ENCODE measurements around the gene LTO1.
"Not testable (repeated sequence)": the region's sequence is repeated elsewhere in the genome, so short reads cannot be mapped to it uniquely, and the experiment has no call there.

LTO1 gene

DNA sequence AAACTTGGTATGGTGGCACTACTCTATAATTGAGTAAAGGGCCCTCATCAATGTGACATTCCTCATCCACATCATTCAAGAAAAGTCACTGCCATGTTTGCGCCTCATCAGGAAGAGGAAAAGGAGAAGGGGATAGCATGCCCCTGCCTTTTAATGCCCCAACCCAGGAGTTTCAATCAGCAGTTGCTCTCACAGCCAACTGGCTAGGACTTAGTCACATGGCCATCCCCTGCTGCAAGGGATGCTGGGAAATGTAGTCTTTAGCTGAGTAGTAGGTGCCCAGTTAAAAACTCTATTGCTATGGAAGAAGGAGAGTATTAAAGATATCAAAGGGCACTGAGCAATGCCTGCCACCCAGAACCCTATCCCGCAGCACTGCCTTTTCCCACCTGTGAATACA, 45.1 kb downstream of the LTO1 start:
- DNase-seq = no peak

DNA sequence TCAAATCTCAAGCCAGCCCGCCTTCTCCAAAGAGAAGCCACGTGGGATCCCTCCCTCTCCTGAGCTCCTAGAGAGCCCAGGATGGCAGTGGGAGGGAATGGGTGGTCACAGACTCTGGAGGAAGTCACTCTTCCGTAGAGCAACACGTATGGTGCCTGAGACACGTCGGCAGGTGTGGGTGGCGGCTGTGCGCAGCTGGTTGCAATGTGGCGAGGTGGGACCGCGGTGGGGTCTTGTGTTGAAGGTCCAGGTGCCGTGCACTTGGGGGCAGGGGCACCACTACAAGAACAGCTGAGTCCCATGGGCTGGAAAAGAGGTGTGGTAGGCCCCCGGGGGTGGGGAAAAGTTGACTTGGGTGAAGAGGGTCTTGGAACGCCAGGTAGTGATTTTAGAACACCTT, 47.6 kb downstream of the LTO1 start:
- DNase-seq = no peak

DNA sequence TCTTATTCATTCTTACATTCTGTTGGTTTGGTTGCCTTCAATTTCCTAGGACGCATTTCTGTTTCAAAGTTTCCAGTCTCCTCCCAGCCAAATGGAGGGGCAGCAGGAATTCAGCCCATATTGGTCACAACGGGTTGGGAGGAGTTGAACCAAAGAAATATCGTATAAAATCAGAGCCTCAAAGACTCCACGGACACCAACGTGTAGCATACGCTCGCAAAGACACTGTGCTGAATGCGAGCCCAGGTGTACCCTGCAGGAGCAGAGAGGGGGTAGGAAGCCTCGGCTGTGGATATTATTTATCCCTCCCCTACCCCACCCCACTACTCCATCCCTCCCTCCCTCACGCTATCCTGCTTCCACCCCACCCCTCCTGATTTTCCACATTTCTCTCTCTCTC, 49.7 kb downstream of the LTO1 start:
- no peak for DNase-seq

DNA sequence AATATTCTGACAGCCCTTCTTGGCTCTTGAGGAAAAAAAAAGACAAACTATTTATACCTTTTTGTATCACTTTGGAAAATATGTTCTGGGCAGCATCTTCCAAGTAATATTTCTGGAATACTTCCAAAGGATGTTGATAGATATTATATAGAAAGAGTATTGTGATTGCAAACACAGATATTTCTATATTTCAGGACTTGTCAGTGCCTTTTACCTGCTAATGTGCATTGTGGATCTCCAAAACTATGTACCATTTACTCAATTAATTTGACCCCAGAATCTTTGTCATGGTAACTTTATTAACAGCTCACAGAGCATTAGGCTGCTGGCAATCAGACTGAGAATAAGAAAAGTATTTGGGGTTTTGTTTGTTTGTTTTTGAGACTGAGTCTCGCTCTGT, 50.9 kb downstream of the LTO1 start:
- DNase-seq = no peak

DNA sequence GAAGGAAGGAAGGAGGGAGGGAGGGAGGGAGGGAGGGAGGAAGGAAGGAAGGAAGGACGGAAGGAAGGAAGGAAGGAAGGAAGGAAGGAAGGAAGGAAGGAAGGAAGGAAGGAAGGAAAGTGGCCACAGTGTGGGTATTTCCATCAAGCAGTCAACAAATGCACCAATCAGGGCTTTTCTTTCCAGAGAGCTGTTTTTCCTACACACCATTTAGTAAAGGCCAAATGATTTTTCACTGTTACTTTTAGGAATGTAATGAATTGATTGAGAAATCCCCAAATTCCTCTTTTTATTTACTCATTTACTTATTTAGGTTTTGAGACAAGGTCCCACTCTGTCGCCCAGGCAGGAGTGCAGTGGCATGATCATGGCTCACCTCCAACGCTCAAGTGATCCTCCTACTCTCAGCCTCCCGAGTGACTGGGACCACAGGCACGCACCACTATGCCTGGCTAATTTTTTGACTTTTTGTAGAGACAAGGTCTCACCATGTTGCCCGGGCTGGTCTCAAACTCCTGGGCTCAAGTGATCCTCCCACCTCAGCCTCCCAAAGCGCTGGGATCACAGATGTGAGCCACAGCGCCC, 53.0 kb downstream of the LTO1 start:
- DNase-seq = not testable (repeated sequence)

DNA sequence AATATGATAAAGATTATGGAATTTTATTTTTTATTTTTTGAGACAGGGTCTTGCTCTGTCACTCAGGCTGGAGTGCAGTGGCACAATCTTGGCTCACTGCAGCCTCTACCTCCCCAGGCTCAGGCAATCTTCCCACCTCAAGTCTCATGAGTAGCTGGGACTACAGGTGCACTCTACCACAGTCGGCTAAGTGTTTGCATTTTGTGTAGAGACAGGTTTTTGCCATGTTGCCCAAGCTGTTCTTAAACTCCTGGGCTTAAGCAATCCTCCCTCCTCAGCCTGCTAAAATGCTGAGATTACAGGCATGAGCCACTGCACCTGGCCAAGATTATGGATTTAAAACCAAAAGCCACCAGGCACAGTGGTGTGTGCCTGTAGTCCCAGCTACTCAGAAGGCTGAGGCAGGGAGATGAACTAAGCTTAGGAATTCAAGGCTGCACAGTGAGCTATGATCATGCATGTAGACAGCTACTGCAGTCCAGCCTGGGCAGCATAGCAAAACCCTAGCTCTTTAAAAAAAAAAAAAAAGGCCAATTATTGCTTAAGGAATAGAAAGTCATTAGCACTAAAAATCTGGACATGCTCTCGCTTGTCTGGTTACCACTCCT, 54.4 kb downstream of the LTO1 start:
- DNase-seq = no peak

DNA sequence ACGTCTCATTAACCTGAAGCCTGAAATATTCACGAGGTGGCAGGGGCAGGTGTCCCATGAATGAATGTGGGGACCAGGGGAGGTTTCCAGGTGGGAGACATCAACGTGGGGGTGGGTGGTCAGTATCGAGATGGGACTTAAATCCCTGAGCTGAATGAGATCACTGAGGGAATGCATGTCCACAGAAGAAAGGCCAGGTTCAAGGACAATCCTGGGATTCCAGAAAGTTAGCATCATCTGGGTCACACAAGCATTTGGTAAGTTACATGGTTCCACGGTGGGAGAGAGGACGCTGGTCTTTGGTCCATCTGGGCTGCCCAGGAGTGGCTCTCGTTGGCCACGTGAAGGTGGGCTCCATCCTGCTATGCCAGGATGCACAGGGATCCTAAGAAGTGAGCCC, 56.9 kb downstream of the LTO1 start:
- DNase-seq = no peak

DNA sequence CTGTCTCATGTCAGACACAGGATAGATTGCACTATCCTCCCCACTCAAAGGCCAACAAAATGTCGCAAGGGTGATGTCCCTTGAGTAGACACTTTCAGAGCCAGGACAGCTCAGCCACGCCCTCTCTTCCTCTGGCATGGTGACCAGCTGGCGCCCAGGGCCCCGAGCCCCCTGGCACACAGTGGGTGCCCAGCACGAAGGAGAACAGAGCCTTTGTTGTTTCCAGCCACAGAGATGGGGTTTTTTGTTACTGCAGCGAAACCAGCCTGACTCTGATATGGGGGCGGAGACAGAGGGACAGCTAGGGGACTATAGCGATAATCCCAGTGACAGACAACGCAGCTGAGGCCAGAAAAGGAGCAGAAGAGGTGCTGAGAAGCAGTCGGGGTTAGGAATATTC, 57.5 kb downstream of the LTO1 start:
- no peak for DNase-seq

DNA sequence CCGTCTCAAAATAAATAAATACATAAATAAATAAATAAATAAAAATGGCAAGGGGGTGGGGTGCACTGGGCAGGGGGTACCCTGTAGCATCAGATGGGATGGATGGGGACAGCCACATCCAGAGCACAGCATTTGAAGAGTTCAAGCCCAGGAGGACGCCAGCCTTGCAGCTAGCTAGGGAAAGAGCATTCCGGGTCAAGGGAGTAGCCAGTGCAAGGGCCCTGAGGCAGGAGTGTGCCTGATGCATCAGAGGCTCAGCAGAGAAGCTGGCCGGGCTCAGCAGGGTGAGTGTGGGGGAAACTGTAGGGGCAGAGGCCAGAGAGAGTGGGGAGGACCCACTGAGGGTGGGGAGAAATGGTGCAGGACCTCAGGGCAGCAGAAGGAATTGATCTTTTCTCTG, 57.9 kb downstream of the LTO1 start:
- no peak for DNase-seq

All from stimulated activated CD4-positive, alpha-beta T cell treated with anti-CD3 and anti-CD28 coated beads, Interleukin-4, amount 100 ng/mL, for 1 hour (primary cell).